Measurements from ENCODE around the gene ESRRG.
"Not testable (repeated sequence)": the region's sequence is repeated elsewhere in the genome, so short reads cannot be mapped to it uniquely, and the experiment has no call there.

The ESRRG gene

GRCh38 chr1:216710055-216710454, 13.2 kb downstream of the ESRRG start:
- Histone ChIP-seq H3K4ac (ENCODE audit: low read length) (no peak overlapping the region), H3K36me3 (replicated peaks in 1 of 2; ENCODE audit: control insufficient read depth in 2 of 2, insufficient read depth in 2 of 2, low read length in 2 of 2) (no peaks in the 10 kb centered on the region), H3K18ac (ENCODE audit: low read length) (no peak overlapping the region), H2BK15ac (ENCODE audit: low read length) (no peak overlapping the region), H2BK120ac (ENCODE audit: low read depth, low read length) (no peak overlapping the region), H3K4me2 (ENCODE audit: insufficient read depth, low read length, poor library complexity, severe bottlenecking) (no peak overlapping the region), H3K9me3 (replicated peaks in 1 of 2; ENCODE audit: control insufficient read depth in 2 of 2, insufficient read depth in 1 of 2, low read depth in 1 of 2, low read length in 2 of 2) (no peaks in the 10 kb centered on the region), H3K9ac (ENCODE audit: low read depth, low read length, poor library complexity) (no peak overlapping the region), H3K4me3 (ENCODE audit: low read length in 2 of 2) (no peak overlapping the region), H3K4me1 (ENCODE audit: control insufficient read depth in 2 of 2, insufficient read depth in 1 of 2, low read depth in 1 of 2, low read length in 2 of 2) (peaks cover 2 to 10% of the 10 kb centered on the region in 2 donors), H3K27ac (replicated peaks; ENCODE audit: low read length) (no peak overlapping the region), H4K91ac (ENCODE audit: low read depth, low read length, poor library complexity) (no peak overlapping the region), H2BK5ac (ENCODE audit: low read length) (no peak overlapping the region), H2AK5ac (ENCODE audit: low read depth, low read length) (no peak overlapping the region), H3K79me1 (ENCODE audit: low read depth, low read length) (no peaks in the 10 kb centered on the region), H3K27me3 (ENCODE audit: control insufficient read depth in 3 of 3, insufficient read depth in 3 of 3, low read depth in 1 of 3, low read length in 3 of 3) (no peaks in the 10 kb centered on the region), H2AFZ (ENCODE audit: low read length) (peak overlapping the region; percentile 42), H3K14ac (ENCODE audit: low read length) (no peak overlapping the region), H2BK12ac (ENCODE audit: low read length) (no peak overlapping the region), H4K8ac (ENCODE audit: low read depth, low read length) (no peak overlapping the region), H3K23ac (ENCODE audit: low read depth, low read length, poor library complexity) (no peak overlapping the region)
- no peak for DNase-seq (ENCODE audit: low spot score)
- WGBS, 2 donors (ENCODE audit: extremely low coverage in 2 of 2, insufficient read length in 2 of 2, insufficient replicate concordance in 1 of 2) = no CpG with 5 or more reads among the region's 5 CpGs

GRCh38 chr1:216705676-216706075, 17.6 kb downstream of the ESRRG start:
- Histone ChIP-seq H2BK15ac (ENCODE audit: low read length) (no peak overlapping the region), H3K23ac (ENCODE audit: low read depth, low read length, poor library complexity) (no peak overlapping the region), H3K36me3 (replicated peaks in 1 of 2; ENCODE audit: control insufficient read depth in 2 of 2, insufficient read depth in 2 of 2, low read length in 2 of 2) (no peaks in the 10 kb centered on the region), H3K9ac (ENCODE audit: low read depth, low read length, poor library complexity) (no peak overlapping the region), H2AK5ac (ENCODE audit: low read depth, low read length) (no peak overlapping the region), H3K4me1 (ENCODE audit: control insufficient read depth in 2 of 2, insufficient read depth in 1 of 2, low read depth in 1 of 2, low read length in 2 of 2) (peaks cover 2 to 10% of the 10 kb centered on the region in 2 donors), H3K4me3 (ENCODE audit: low read length in 2 of 2) (no peak overlapping the region), H2AFZ (ENCODE audit: low read length) (no peak overlapping the region), H2BK5ac (ENCODE audit: low read length) (no peak overlapping the region), H3K18ac (ENCODE audit: low read length) (no peak overlapping the region), H3K4me2 (ENCODE audit: insufficient read depth, low read length, poor library complexity, severe bottlenecking) (no peak overlapping the region), H3K9me3 (replicated peaks in 1 of 2; ENCODE audit: control insufficient read depth in 2 of 2, insufficient read depth in 1 of 2, low read depth in 1 of 2, low read length in 2 of 2) (no peaks in the 10 kb centered on the region), H2BK120ac (ENCODE audit: low read depth, low read length) (no peak overlapping the region), H3K14ac (ENCODE audit: low read length) (no peak overlapping the region), H3K79me1 (ENCODE audit: low read depth, low read length) (no peaks in the 10 kb centered on the region), H4K91ac (ENCODE audit: low read depth, low read length, poor library complexity) (no peak overlapping the region), H3K27ac (replicated peaks; ENCODE audit: low read length) (no peak overlapping the region), H2BK12ac (ENCODE audit: low read length) (no peak overlapping the region), H4K8ac (ENCODE audit: low read depth, low read length) (no peak overlapping the region), H3K27me3 (ENCODE audit: control insufficient read depth in 3 of 3, insufficient read depth in 3 of 3, low read depth in 1 of 3, low read length in 3 of 3) (no peaks in the 10 kb centered on the region), H3K4ac (ENCODE audit: low read length) (no peak overlapping the region)
- no CpG with 5 or more reads among the region's 4 CpGs for WGBS, 2 donors (ENCODE audit: extremely low coverage in 2 of 2, insufficient read length in 2 of 2, insufficient replicate concordance in 1 of 2)
- DNase-seq (ENCODE audit: low spot score) = no peak

GRCh38 chr1:216704065-216704464, 19.2 kb downstream of the ESRRG start:
- not testable (repeated sequence) for H2AK5ac ChIP-seq (ENCODE audit: low read depth, low read length); H3K9me3 ChIP-seq (replicated peaks in 1 of 2; ENCODE audit: control insufficient read depth in 2 of 2, insufficient read depth in 1 of 2, low read depth in 1 of 2, low read length in 2 of 2); H3K9ac ChIP-seq (ENCODE audit: low read depth, low read length, poor library complexity); H3K36me3 ChIP-seq (replicated peaks in 1 of 2; ENCODE audit: control insufficient read depth in 2 of 2, insufficient read depth in 2 of 2, low read length in 2 of 2); H2BK120ac ChIP-seq (ENCODE audit: low read depth, low read length); H2BK12ac ChIP-seq (ENCODE audit: low read length); DNase-seq (ENCODE audit: low spot score); H2BK15ac ChIP-seq (ENCODE audit: low read length); H2AFZ ChIP-seq (ENCODE audit: low read length); H3K79me1 ChIP-seq (ENCODE audit: low read depth, low read length); H3K4me3 ChIP-seq (ENCODE audit: low read length in 2 of 2); H3K23ac ChIP-seq (ENCODE audit: low read depth, low read length, poor library complexity); H3K18ac ChIP-seq (ENCODE audit: low read length); H3K27me3 ChIP-seq (ENCODE audit: control insufficient read depth in 3 of 3, insufficient read depth in 3 of 3, low read depth in 1 of 3, low read length in 3 of 3); H3K14ac ChIP-seq (ENCODE audit: low read length); H3K27ac ChIP-seq (replicated peaks; ENCODE audit: low read length); H4K91ac ChIP-seq (ENCODE audit: low read depth, low read length, poor library complexity); H4K8ac ChIP-seq (ENCODE audit: low read depth, low read length); H3K4me2 ChIP-seq (ENCODE audit: insufficient read depth, low read length, poor library complexity, severe bottlenecking); H3K4me1 ChIP-seq (ENCODE audit: control insufficient read depth in 2 of 2, insufficient read depth in 1 of 2, low read depth in 1 of 2, low read length in 2 of 2); H3K4ac ChIP-seq (ENCODE audit: low read length); H2BK5ac ChIP-seq (ENCODE audit: low read length)
- WGBS, 2 donors (ENCODE audit: extremely low coverage in 2 of 2, insufficient read length in 2 of 2, insufficient replicate concordance in 1 of 2) = no CpG with 5 or more reads among the region's 9 CpGs

- no CpG with 5 or more reads among the region's 3 CpGs for WGBS, 2 donors (ENCODE audit: extremely low coverage in 2 of 2, insufficient read length in 2 of 2, insufficient replicate concordance in 1 of 2)
These were observed 21.1 kb downstream of the ESRRG start for GRCh38 chr1:216702170-216702569.

More at GRCh38 chr1:216702170-216702569, 21.1 kb downstream of the ESRRG start:
- no peak overlapping the region for H2BK15ac ChIP-seq (ENCODE audit: low read length)
- H3K27me3 ChIP-seq (ENCODE audit: control insufficient read depth in 3 of 3, insufficient read depth in 3 of 3, low read depth in 1 of 3, low read length in 3 of 3) = no peaks in the 10 kb centered on the region
- no peak overlapping the region for H2BK5ac ChIP-seq (ENCODE audit: low read length)
- H2AK5ac ChIP-seq (ENCODE audit: low read depth, low read length) = no peak overlapping the region
- H3K9ac ChIP-seq (ENCODE audit: low read depth, low read length, poor library complexity) = no peak overlapping the region
- no peaks in the 10 kb centered on the region for H3K79me1 ChIP-seq (ENCODE audit: low read depth, low read length)
- H3K4ac ChIP-seq (ENCODE audit: low read length) = no peak overlapping the region
- no peaks in the 10 kb centered on the region for H3K9me3 ChIP-seq (replicated peaks in 1 of 2; ENCODE audit: control insufficient read depth in 2 of 2, insufficient read depth in 1 of 2, low read depth in 1 of 2, low read length in 2 of 2)
- no peak overlapping the region for H2BK120ac ChIP-seq (ENCODE audit: low read depth, low read length)
- H2AFZ ChIP-seq (ENCODE audit: low read length) = no peak overlapping the region
- H4K8ac ChIP-seq (ENCODE audit: low read depth, low read length) = no peak overlapping the region
- H2BK12ac ChIP-seq (ENCODE audit: low read length) = no peak overlapping the region
- no peak overlapping the region for H3K14ac ChIP-seq (ENCODE audit: low read length)
- peaks cover 2 to 6% of the 10 kb centered on the region in 2 donors for H3K4me1 ChIP-seq (ENCODE audit: control insufficient read depth in 2 of 2, insufficient read depth in 1 of 2, low read depth in 1 of 2, low read length in 2 of 2)
- H3K4me2 ChIP-seq (ENCODE audit: insufficient read depth, low read length, poor library complexity, severe bottlenecking) = no peak overlapping the region
- H3K36me3 ChIP-seq (replicated peaks in 1 of 2; ENCODE audit: control insufficient read depth in 2 of 2, insufficient read depth in 2 of 2, low read length in 2 of 2) = no peaks in the 10 kb centered on the region
- no peak overlapping the region for H4K91ac ChIP-seq (ENCODE audit: low read depth, low read length, poor library complexity)
- no peak overlapping the region for H3K4me3 ChIP-seq (ENCODE audit: low read length in 2 of 2)
- H3K23ac ChIP-seq (ENCODE audit: low read depth, low read length, poor library complexity) = no peak overlapping the region
- no peak overlapping the region for H3K18ac ChIP-seq (ENCODE audit: low read length)
- no peak for DNase-seq (ENCODE audit: low spot score)
- no peak overlapping the region for H3K27ac ChIP-seq (replicated peaks; ENCODE audit: low read length)
